LNCAP (cell line): ENCODE measurements around the gene SORT1.

Experiments
- TF ChIP-seq, protein P1 (sequence below): fragments of 450-650 bp; IDR thresholded peaks from 2 replicates; pipeline ENCODE4 v1.5.1; 2017; ENCODE audit warnings: mild to moderate bottlenecking

Gene SORT1

DNA sequence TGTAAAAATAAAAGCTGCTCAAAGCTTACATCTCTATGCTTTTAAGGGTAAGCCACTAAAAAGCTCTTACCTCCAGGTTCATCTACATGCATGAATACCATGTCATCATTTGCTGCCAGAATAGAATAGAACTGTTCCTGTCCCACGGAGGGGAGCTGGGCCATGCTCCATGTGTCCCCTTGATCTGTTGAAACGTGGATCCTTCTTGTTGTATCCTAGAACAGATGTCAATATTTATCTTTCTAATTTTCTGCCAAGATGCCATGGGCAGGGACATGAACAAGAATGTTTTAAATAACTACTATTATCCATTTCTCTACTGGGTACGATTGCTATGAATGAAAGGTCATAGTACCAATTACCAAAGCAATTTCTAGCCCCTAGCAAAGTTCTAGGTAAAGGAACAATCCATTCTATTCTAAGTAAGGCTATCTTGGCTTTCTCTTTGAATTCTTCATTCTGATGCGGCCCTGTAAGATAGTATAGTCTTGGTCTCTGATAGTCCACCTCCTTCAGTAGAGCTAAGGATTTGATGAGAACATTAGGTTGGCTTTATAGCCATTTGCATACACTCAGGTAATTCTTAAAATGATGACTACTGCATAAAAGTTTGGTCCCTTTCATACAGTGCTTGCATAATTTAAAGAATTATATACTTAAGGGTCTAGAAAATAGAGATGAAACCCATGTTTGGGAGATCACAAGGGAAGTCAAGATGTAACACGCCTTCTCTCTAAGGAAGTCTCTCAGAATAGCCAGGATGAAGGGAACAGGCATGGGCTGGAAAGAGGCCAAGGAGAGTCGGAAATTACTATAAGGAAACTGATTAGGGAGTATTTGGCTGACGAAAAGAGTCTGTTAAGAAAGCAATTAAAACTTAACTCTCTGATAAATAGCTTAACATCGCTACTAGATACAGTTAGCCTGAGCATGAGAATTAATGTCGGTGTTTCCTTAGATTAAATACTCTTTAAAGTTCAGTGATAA lies 55.5 kb downstream of the SORT1 start:
- TF ChIP-seq, protein P1, sequence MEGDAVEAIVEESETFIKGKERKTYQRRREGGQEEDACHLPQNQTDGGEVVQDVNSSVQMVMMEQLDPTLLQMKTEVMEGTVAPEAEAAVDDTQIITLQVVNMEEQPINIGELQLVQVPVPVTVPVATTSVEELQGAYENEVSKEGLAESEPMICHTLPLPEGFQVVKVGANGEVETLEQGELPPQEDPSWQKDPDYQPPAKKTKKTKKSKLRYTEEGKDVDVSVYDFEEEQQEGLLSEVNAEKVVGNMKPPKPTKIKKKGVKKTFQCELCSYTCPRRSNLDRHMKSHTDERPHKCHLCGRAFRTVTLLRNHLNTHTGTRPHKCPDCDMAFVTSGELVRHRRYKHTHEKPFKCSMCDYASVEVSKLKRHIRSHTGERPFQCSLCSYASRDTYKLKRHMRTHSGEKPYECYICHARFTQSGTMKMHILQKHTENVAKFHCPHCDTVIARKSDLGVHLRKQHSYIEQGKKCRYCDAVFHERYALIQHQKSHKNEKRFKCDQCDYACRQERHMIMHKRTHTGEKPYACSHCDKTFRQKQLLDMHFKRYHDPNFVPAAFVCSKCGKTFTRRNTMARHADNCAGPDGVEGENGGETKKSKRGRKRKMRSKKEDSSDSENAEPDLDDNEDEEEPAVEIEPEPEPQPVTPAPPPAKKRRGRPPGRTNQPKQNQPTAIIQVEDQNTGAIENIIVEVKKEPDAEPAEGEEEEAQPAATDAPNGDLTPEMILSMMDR: no peak

DNA sequence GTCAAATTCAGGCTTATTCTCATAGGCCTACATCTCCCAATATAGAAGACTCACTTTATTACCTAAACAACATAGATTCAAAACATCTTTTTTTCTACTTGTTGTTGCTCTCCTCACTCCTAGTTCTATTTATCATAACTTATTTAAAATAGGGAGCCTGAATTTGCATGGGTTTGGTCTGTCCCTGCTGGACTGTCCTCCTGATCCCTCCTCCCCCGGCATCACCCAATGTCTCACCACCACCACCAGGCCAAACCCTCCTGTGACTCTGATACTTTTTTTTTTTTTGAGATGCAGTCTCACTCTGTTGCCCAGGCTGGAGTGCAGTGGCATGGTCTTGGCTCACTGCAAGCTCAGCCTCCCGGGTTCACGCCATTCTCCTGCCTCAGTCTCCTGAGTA lies 59.1 kb downstream of the SORT1 start:
- TF ChIP-seq, protein P1: no peak

DNA sequence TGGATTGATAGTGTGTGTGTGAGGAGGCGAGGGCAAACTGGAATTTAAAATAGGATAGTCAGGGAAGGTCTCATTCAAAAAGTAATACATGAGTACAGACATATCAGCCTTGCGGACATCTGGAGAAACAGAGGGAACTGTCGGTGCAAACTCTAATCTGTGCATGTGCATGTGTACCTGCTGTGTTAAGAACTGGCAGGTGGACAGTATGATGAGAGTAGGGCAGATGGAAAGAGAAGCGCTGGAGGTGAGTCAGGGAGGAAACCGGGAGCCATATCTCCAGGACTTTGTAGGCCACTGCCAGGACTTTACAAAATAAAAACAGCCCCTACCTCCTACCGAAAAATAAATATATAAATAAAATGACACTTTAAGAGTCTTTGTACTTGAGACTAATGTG lies 59.6 kb downstream of the SORT1 start:
- TF ChIP-seq, protein P1: no peak

DNA sequence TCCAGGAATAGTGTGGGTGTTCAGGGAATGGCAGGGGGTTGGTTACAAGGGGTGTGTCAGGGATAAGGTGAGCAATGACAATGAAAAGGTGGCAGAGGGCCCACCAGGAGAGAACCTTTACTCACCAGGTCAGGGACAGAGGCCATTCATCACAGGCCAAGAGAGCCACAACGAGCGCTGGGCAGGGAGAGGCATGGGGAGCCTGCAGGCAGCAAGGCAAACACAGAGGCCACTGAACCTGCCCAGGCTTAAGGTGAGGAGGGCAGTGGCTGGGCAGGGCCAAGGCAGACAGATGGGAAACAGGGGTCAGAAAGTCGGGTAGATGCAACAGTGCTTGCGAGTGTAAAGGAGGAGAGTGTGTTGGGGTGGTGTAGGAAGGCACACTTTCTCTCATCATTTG lies 62.6 kb downstream of the SORT1 start:
- TF ChIP-seq, protein P1: no peak

DNA sequence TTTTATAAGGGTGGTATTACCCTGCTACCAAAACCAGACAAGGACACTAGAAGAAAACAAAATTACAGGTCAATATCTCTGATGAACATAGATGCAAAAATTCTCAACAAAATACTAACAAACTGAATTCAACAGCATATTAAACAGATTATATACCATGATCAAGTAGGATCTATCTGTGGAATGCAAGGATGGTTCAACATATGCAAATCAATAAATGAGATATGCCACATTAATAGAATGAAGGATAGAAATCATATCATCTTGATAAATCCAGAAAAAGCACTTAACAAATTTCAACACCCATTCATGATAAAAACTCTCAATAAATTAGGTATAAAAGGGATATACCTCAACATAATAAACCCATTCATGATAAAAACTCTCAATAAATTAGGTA lies 66.6 kb downstream of the SORT1 start:
- TF ChIP-seq, protein P1: no peak

DNA sequence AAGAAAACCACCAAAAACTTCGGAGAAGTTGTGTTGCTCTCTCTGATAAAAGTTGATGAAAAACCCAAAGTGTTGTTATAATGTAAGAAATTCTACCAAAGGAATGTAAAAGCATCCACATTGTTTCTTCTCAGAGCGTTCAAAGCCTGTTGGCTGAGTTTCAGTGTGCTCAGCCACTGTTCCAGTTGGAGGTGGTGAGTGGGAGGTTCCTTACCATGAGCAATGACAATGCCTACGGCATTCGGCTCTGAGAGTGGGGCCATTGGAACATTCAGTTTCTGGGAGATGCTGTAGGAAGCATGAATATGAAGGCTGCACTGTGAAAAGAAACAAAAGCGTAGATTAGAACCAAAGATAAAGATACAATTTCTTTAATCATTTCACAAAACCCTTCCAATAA lies 70.4 kb downstream of the SORT1 start:
- TF ChIP-seq, protein P1: no peak

DNA sequence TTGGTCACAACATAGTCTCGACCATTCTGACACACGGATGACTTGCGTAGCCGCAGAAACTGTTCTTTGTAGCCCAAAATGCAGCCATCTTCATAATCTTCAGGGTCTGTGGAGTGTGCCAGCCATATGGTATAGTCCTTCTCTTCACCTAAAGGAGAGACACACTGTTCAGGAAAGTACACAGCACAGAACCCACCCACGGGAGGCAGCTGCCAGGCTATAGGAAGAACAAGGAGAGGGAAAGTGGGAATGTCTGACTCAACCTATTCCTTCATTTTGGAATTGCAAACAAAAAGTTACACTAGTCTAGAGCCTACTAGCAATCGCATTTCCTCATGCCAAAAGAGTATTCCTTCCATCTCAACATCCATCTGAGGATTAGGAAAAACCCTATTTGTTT lies 74.7 kb downstream of the SORT1 start:
- TF ChIP-seq, protein P1: no peak
